ENCODE measurements around the gene C11orf98.

GRCh38 chr11:62645671-62645945, 19.4 kb downstream of the C11orf98 start:
- TF ChIP-seq POLR2AphosphoS5 (IDR thresholded peaks at IDR 0.05) (no peak), CTCF (IDR thresholded peaks at IDR 0.05) (no peak), POLR2A (IDR thresholded peaks at IDR 0.05) (no peak)

All from transverse colon (tissue), 4 donors.